ENCODE results near the gene TTC9C.

TTC9C gene

GRCh38 chr11:62715150-62716130 lies 12.8 kb upstream of the TTC9C start:
- CTCF ChIA-PET: interaction anchor here (0.9 to 1.5 kb wide), 6 partner anchors 9 to 336 kb away, joined by 3 to 5 read pairs (median 3); partner anchors contain the start of gene TMEM179B
- no peak for DNase-seq (ENCODE audit: low read depth, low spot score)
- POLR2A ChIA-PET: interaction anchor here (1.6 kb wide), 1 partner anchor 126 kb away, joined by 5 read pairs; no protein-coding TSS in a partner anchor
- H3K4me3 ChIP-seq (ENCODE audit: low read depth, low read length): no peak overlapping the region
- TF ChIP-seq CTCF (IDR thresholded peaks at IDR 0.05; ENCODE audit: insufficient read depth, low read length, missing control alignments): no peak

GRCh38 chr11:62716206-62716605 lies 12.1 kb upstream of the TTC9C start:
- no peak overlapping the region for H3K4me3 ChIP-seq (ENCODE audit: low read depth, low read length)
- POLR2A ChIA-PET: no interaction called here
- CTCF ChIA-PET: interaction anchor here (0.9 to 1.5 kb wide), 7 partner anchors 8 to 336 kb away, joined by 3 to 5 read pairs (median 3); partner anchors contain the start of gene TMEM179B
- TF ChIP-seq CTCF (IDR thresholded peaks at IDR 0.05; ENCODE audit: insufficient read depth, low read length, missing control alignments): no peak
- no peak for DNase-seq (ENCODE audit: low read depth, low spot score)

GRCh38 chr11:62716816-62717215 lies 11.5 kb upstream of the TTC9C start:
- CTCF ChIA-PET: interaction anchor here (1.0 to 1.5 kb wide), 4 partner anchors 9 to 337 kb away, joined by 3 to 5 read pairs (median 3); partner anchors contain the start of gene TMEM179B
- H3K4me3 ChIP-seq (ENCODE audit: low read depth, low read length): no peak overlapping the region
- TF ChIP-seq CTCF (IDR thresholded peaks at IDR 0.05; ENCODE audit: insufficient read depth, low read length, missing control alignments): no peak
- POLR2A ChIA-PET: interaction anchor here (1.4 kb wide), 1 partner anchor 11 kb away, joined by 7 read pairs; the partner anchor contains the start of genes HNRNPUL2 and TTC9C
- DNase-seq (ENCODE audit: low read depth, low spot score): no peak

- TF ChIP-seq CTCF (IDR thresholded peaks at IDR 0.05; ENCODE audit: insufficient read depth, low read length, missing control alignments): no peak
- ChIA-PET CTCF (interaction anchor here (1.8 kb wide), 1 partner anchor 9 kb away, joined by 4 read pairs; no protein-coding TSS in a partner anchor), POLR2A (interaction anchor here (1.1 kb wide), 1 partner anchor 29 kb away, joined by 3 read pairs; no protein-coding TSS in a partner anchor)
- H3K4me3 ChIP-seq (ENCODE audit: low read depth, low read length): no peak overlapping the region
- no peak for DNase-seq (ENCODE audit: low read depth, low spot score)
Measured at GRCh38 chr11:62719302-62719978, 8.8 kb upstream of the TTC9C start.

- H3K4me3 ChIP-seq (ENCODE audit: low read depth, low read length): no peak overlapping the region
- no peak for DNase-seq (ENCODE audit: low read depth, low spot score)
Measured at GRCh38 chr11:62721994-62722393, 6.3 kb upstream of the TTC9C start.

More at GRCh38 chr11:62721994-62722393, 6.3 kb upstream of the TTC9C start:
- TF ChIP-seq CTCF (IDR thresholded peaks at IDR 0.05; ENCODE audit: insufficient read depth, low read length, missing control alignments): no peak
- ChIA-PET CTCF (interaction anchor here (0.8 to 1.0 kb wide), 2 partner anchors 41 to 42 kb away, joined by 3 to 4 read pairs; no protein-coding TSS in a partner anchor), POLR2A (no interaction called here)

Data from AG04449 (cell line).